Activated CD8-positive, alpha-beta T cell treated with anti-CD3 and anti-CD28 coated beads, Interleukin-2, amount 10 ng/mL, durations not matched to agents 7 days and 5 days (primary cell): ENCODE measurements around the gene KRT6C. TPM values are rescaled to one million over a fixed set of nuclear protein-coding genes. Genes with fewer than 3 reads are reported as not detected.

Experiments
- ATAC-seq: fragments of 150-1000 bp; cut with Tn5 transposase; one replicate; pipeline ENCODE4 v1.10.0; 2021; ENCODE audit warnings: moderate library complexity
- CTCF ChIA-PET: fragments of 350-600 bp; sonication (Branson Sonifier 250); formaldehyde crosslinking; loops from one replicate; lab custom pipeline; 2021; ENCODE audit warnings: antibody characterized with exemption; lab: Charles Lee
- POLR2A ChIA-PET: fragments of 350-600 bp; sonication (Branson Sonifier 250); formaldehyde crosslinking; loops from one replicate; lab custom pipeline; 2021; ENCODE audit warnings: antibody characterized with exemption; lab: Charles Lee
- DNase-seq: peaks from one replicate; pipeline ENCODE4 v3.0.0-alpha.2; 2020
- H3K27ac Mint-ChIP-seq: one replicate; pipeline ENCODE4 v1.8.0; 2021; ENCODE audit warnings: mild to moderate bottlenecking, mixed read lengths
- H3K27me3 Mint-ChIP-seq: one replicate; pipeline ENCODE4 v1.8.0; 2021; ENCODE audit warnings: low read depth, mixed read lengths
- H3K36me3 Mint-ChIP-seq: one replicate; pipeline ENCODE4 v1.8.0; 2021; ENCODE audit warnings: low read depth, mixed read lengths
- H3K4me1 Mint-ChIP-seq: one replicate; pipeline ENCODE4 v1.8.0; 2021; ENCODE audit warnings: low read depth, mixed read lengths
- H3K4me3 Mint-ChIP-seq: one replicate; pipeline ENCODE4 v1.8.0; 2021; ENCODE audit warnings: mild to moderate bottlenecking, mixed read lengths
- H3K9me3 Mint-ChIP-seq: one replicate; pipeline ENCODE4 v1.8.0; 2022; ENCODE audit warnings: mixed read lengths; ENCODE audit not compliant: insufficient read depth
- total RNA-seq, 2 experiments: library from RNA; stranded (reverse); gene quantifications; one replicate each; pipeline ENCODE4 v1.2.3, GENCODE V29; 2021

The KRT6C gene
- total RNA-seq, 2 experiments from 2014 or later, result not detected

GRCh38 chr12:52438305-52439301 is 35.0 kb downstream of the KRT6C start:
- no peaks in the 10 kb centered on the region for H3K36me3 Mint-ChIP-seq
- H3K4me1 Mint-ChIP-seq, result no peaks in the 10 kb centered on the region
- H3K27me3 Mint-ChIP-seq, result peaks cover 21% of the 10 kb centered on the region
- no peaks in the 10 kb centered on the region for H3K9me3 Mint-ChIP-seq
- CTCF ChIA-PET, result no interaction called here
- H3K27ac Mint-ChIP-seq, result no peak overlapping the region
- no peak overlapping the region for H3K4me3 Mint-ChIP-seq
- DNase-seq, result no peak
- POLR2A ChIA-PET, result no interaction called here
- no peak for ATAC-seq

GRCh38 chr12:52437508-52437907 is 36.1 kb downstream of the KRT6C start:
- ChIA-PET CTCF (no interaction called here), POLR2A (no interaction called here)
- Mint-ChIP-seq H3K27me3 (peaks cover 18% of the 10 kb centered on the region), H3K27ac (no peak overlapping the region), H3K36me3 (no peaks in the 10 kb centered on the region), H3K9me3 (no peaks in the 10 kb centered on the region), H3K4me1 (no peaks in the 10 kb centered on the region), H3K4me3 (no peak overlapping the region)
- DNase-seq, result no peak
- no peak for ATAC-seq

DNA sequence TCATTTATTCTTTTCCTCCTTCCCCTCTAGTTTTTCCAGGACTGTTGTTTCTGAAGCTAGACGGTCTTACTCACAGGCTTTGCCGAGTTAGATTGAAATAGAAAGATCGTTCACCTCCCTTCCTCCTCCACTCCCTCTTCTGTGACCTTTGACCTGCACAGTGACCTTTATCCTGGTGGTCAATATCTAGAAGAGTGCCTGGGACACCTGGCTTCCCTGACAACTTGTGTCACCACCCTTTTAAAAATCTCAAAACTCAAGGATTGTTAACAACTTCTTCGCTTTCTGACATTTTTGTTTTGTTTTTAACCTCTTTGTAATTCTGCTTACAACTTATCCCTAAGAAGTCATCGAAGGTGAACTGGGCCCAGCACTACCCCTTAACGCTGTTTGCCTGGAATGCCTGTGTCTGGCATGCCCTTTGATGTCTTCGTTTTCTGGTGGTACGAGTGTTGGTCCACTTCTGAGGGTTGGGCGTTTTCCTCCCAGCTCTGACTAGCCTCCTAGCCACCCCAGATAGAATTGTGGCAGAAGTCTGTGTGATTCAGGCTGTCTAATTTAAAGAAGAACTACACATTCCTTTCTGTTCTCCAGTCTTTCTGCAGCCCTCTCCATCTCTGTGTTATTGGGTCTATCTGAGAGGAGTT is 36.7 kb downstream of the KRT6C start:
- Mint-ChIP-seq H3K4me1 (no peaks in the 10 kb centered on the region), H3K36me3 (no peaks in the 10 kb centered on the region), H3K27me3 (peaks cover 15% of the 10 kb centered on the region), H3K4me3 (no peak overlapping the region), H3K27ac (no peak overlapping the region), H3K9me3 (no peaks in the 10 kb centered on the region)
- no peak for ATAC-seq
- POLR2A ChIA-PET, result no interaction called here
- CTCF ChIA-PET, result no interaction called here
- DNase-seq, result no peak

DNA sequence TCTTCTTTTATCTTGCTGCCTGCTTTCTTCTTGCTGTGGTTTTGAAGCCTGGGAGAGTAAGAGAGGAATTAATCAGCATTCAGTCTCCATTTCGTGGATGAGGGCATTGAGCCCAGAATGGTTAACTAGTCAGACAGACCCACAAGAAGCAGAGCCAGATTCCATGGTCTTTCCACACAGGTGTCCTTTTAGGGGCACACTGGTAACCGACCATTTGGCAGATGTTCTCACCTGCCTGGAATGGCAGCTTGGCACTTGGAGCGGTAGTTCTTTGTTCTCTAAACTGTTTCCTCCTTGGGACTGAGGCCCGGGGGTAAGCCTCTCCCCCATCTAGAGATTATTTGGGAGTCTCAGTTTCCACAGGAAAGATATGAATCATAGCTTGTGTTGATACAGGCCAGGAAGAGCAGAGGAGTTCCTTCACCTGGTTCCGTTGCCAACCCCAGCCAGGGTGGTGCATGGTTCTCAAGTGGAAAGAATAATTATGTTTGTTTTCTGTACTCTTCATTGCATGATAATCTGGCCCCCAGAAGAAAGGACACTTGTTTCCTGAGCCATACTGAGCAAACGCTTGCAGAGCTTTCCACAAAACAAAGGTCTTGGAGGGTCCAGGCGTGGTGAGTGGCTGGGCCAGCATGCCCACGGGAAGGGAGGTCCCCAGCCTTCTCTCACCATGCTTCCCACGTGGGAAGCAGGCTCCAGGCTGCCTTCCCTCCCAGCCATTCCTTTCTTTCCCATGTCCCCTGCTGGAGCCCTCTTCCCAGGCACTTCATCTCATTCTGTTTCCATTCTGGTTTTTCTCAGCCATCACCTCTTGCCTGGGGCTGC is 37.4 kb downstream of the KRT6C start:
- H3K36me3 Mint-ChIP-seq, result no peaks in the 10 kb centered on the region
- CTCF ChIA-PET, result no interaction called here
- no peaks in the 10 kb centered on the region for H3K9me3 Mint-ChIP-seq
- H3K4me1 Mint-ChIP-seq, result no peaks in the 10 kb centered on the region
- POLR2A ChIA-PET, result no interaction called here
- H3K27ac Mint-ChIP-seq, result no peak overlapping the region
- no peak for ATAC-seq
- peaks cover 14% of the 10 kb centered on the region for H3K27me3 Mint-ChIP-seq
- H3K4me3 Mint-ChIP-seq, result no peak overlapping the region
- no peak for DNase-seq

GRCh38 chr12:52435659-52435999 is 38.0 kb downstream of the KRT6C start:
- Mint-ChIP-seq H3K36me3 (no peaks in the 10 kb centered on the region), H3K4me1 (no peaks in the 10 kb centered on the region), H3K27ac (no peak overlapping the region), H3K9me3 (no peaks in the 10 kb centered on the region), H3K4me3 (no peak overlapping the region), H3K27me3 (peaks cover 13% of the 10 kb centered on the region)
- CTCF ChIA-PET, result no interaction called here
- no peak for ATAC-seq
- DNase-seq, result no peak
- POLR2A ChIA-PET, result no interaction called here

DNA sequence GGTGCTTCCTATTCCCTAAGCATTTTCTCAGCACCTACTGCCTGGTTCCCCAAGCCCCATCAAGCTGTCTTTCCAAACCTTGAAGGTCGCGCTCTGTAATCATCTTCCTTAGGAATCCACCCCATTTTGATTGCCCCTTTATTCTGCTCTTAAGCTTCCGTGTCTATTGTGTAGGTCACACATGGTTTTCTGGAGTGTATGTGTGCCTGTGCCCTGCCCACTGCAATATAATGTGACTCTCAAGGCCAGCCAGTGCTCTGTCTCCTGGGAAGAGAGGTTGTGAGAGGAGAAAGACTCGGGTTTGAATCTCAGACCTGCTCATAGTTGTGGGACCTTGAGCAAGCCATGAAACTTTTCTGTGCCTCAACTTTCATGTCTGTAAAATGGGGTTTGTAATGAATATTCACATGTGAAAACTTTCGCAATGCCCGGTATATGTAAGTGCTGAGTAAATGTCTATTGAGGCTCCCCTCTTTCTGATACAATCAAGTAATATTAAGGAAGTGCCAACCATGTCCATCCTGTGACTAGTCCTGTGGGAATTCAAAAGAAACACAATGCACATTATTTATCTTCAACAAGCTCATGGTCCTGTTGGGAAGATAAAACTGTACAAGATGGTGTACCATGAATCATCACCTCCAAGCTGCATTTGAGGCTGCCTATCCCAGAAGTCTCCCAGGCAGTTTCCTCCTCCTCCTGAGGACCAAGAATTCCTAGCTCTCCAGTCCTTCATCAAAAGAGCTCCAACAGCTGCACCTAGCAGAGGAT is 38.7 kb downstream of the KRT6C start:
- DNase-seq, result no peak
- ChIA-PET POLR2A (no interaction called here), CTCF (no interaction called here)
- ATAC-seq, result no peak
- Mint-ChIP-seq H3K36me3 (no peaks in the 10 kb centered on the region), H3K4me1 (no peaks in the 10 kb centered on the region), H3K27ac (no peak overlapping the region), H3K9me3 (no peaks in the 10 kb centered on the region), H3K27me3 (peaks cover 15% of the 10 kb centered on the region), H3K4me3 (no peak overlapping the region)

DNA sequence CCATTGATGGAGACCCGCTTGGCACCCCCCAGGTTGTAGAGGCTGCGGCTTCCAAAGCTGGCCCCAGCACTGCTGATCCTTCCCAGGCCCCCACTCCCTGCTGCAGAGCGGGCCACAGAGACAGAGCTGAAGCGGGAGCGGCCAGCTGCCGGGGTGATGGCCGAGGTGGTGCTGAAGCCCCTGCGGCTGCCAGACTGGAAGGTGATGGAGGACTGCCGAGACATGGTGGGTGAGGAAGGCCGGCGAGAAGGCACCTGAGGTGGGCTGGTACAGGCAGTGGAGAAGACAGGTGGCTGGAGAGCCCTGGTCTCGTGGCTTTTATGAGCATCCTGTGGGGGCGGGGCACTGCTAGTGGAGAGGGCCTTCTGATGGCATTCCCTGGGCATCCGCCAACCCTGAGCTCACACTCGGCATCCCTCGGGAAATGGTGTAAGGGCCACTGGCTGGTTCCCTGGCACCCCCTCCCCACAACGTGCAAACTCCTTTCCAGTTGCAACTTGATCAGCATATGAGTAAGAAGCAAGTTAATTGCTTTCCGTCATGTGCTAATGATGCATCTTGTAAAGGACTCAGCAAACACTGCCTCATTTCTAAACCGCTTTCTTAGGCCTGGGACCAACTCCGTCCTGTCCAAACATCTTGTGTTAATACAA is 39.4 kb downstream of the KRT6C start, which contains the start of gene KRT75:
KRT75 (minus strand) TSS at position 291 of the 653 bp plus-strand sequence; CDS start at position 224, 67 bp downstream.
- Mint-ChIP-seq H3K27me3 (peaks cover 19% of the 10 kb centered on the region), H3K4me3 (no peak within 1 kb of the TSS), H3K36me3 (no peaks in the 10 kb centered on the region), H3K9me3 (no peaks in the 10 kb centered on the region), H3K4me1 (no peaks in the 10 kb centered on the region), H3K27ac (no peak within 1 kb of the TSS)
- CTCF ChIA-PET, result no interaction called here
- POLR2A ChIA-PET, result no interaction called here
- DNase-seq (no peak), ATAC-seq (no peak)

DNA sequence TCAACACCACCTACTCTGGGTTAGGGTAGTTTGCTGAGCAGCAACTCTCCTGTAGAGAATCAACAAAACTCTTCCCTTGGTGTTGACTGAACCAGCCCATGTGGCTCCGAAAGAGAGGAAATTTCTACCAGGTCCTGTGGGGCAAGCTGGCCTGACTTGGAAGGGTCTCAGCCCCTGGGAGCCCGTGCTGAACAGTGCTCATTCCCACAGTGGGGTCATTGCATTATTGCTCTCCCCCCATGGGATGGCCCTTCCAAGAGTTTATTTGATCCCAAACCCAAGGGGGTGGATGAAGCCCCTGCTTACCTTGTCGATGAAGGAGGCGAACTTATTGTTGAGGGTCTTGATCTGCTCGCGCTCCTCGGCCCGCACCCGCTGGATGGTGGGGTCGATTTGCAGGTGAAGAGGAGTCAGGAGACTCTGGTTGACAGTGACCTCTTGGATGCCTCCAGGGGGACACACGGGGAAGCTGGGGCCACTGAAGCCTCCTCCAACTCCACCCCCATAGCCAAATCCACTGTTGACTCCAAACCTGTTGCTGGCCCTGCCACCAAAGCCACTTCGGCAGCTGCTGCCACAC is 40.0 kb downstream of the KRT6C start:
- ATAC-seq (no peak), DNase-seq (no peak)
- Mint-ChIP-seq H3K36me3 (no peaks in the 10 kb centered on the region), H3K4me3 (no peak overlapping the region), H3K4me1 (no peaks in the 10 kb centered on the region), H3K27ac (no peak overlapping the region), H3K9me3 (no peaks in the 10 kb centered on the region), H3K27me3 (peaks cover 23% of the 10 kb centered on the region)
- ChIA-PET POLR2A (no interaction called here), CTCF (no interaction called here)

DNA sequence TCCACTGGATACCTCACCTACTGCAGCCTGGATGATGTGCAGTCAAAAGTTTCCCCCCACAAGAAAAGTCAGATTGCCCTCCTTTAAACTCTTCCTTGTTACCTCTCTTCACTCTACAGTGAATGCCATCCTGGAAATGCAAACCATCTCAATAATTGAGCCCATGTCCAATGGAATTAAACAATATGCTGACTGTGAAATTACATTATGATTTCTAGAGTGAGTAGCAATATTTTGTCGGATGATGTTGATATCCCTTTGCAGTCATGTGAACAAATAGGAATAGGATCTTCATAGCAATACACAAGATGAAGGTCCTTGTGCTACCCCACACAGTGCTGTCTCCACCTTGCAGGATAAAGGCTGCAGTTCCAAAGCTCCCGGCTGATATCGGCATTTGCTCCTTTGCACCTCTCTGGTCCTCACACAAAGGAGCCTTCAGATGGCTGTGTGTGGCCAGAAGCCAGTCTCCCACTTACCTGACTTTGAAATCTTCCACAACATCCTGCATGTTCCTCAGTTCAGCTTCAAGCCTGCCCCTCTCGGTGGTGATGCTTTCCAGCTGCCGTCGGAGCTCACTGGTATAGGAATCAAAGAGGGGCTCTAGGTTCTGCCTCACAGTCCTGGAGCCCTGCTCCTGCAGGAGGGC is 40.9 kb downstream of the KRT6C start:
- no peak for DNase-seq
- Mint-ChIP-seq H3K27me3 (peaks cover 23% of the 10 kb centered on the region), H3K36me3 (no peaks in the 10 kb centered on the region), H3K4me1 (no peaks in the 10 kb centered on the region), H3K4me3 (no peak overlapping the region), H3K27ac (no peak overlapping the region), H3K9me3 (no peaks in the 10 kb centered on the region)
- ATAC-seq, result no peak
- POLR2A ChIA-PET, result no interaction called here
- CTCF ChIA-PET, result no interaction called here

GRCh38 chr12:52428121-52428520 is 45.5 kb downstream of the KRT6C start:
- POLR2A ChIA-PET, result no interaction called here
- H3K9me3 Mint-ChIP-seq, result no peaks in the 10 kb centered on the region
- CTCF ChIA-PET, result interaction anchor here (1.1 to 2.5 kb wide), 4 partner anchors 14 to 452 kb away, joined by 3 to 8 read pairs (median 4); no protein-coding TSS in a partner anchor
- H3K27ac Mint-ChIP-seq, result no peak overlapping the region
- no peak for ATAC-seq
- no peaks in the 10 kb centered on the region for H3K36me3 Mint-ChIP-seq
- no peaks in the 10 kb centered on the region for H3K4me1 Mint-ChIP-seq
- DNase-seq, result no peak
- no peak overlapping the region for H3K4me3 Mint-ChIP-seq
- H3K27me3 Mint-ChIP-seq, result peaks cover 23% of the 10 kb centered on the region
